PC-9 (cell line): ENCODE measurements around the gene WDFY1. TPM values are rescaled to one million over a fixed set of nuclear protein-coding genes. Genes with fewer than 3 reads are reported as not detected.

Experiments
- BruUV-seq: library from RNA; stranded (reverse); fragments of 400-500 nt; replicated peaks from 2 replicates; lab custom pipeline; 2021; lab: Mats Ljungman, UMichigan
- CTCF ChIA-PET: fragments of 300-600 bp; sonication (Branson Sonifier 250); formaldehyde crosslinking; loops from one replicate; lab custom pipeline; 2022; ENCODE audit warnings: antibody characterized with exemption; lab: Charles Lee
- POLR2A ChIA-PET: fragments of 300-600 bp; sonication (Branson Sonifier 250); formaldehyde crosslinking; loops from one replicate; lab custom pipeline; 2022; ENCODE audit warnings: antibody characterized with exemption; ENCODE audit not compliant: unreplicated experiment; lab: Charles Lee
- DNase-seq, 2 experiments: peaks; one replicate each; pipeline versions ENCODE4 v3.0.0 to v3.0.0-alpha.2; 2015 to 2022; ENCODE audit warnings: mixed read lengths in 1 of 2
- H2AFZ ChIP-seq: fragments of 200-600 bp; sonication (generic); 2 replicates; pipeline ENCODE4 v1.8.1; 2017; ENCODE audit warnings: antibody characterized with exemption
- H3F3A ChIP-seq: fragments of 200-600 bp; sonication (generic); 2 replicates; pipeline ENCODE4 v1.8.1; 2017; ENCODE audit warnings: antibody characterized with exemption, mild to moderate bottlenecking, low read depth; ENCODE audit not compliant: insufficient read depth
- H3K27ac ChIP-seq: fragments of 200-600 bp; sonication (generic); 2 replicates; pipeline ENCODE4 v1.6.1; 2016; ENCODE audit warnings: mixed run types
- H3K27me3 ChIP-seq: fragments of 200-600 bp; sonication (generic); 2 replicates; pipeline ENCODE4 v1.6.1; 2016; ENCODE audit warnings: low read depth, mixed run types; ENCODE audit not compliant: insufficient read depth
- H3K36me3 ChIP-seq: fragments of 200-600 bp; sonication (generic); 2 replicates; pipeline ENCODE4 v1.6.1; 2016; ENCODE audit warnings: low read depth, mixed run types
- H3K4me1 ChIP-seq: fragments of 200-600 bp; sonication (generic); replicated peaks from 2 replicates; pipeline ENCODE4 v1.6.1; 2016; ENCODE audit warnings: mixed run types; ENCODE audit not compliant: insufficient read depth
- H3K4me2 ChIP-seq: fragments of 200-600 bp; sonication (generic); 2 replicates; pipeline ENCODE4 v1.6.1; 2017; ENCODE audit warnings: mixed run types
- H3K4me3 ChIP-seq: fragments of 200-600 bp; sonication (generic); 2 replicates; pipeline ENCODE4 v1.6.1; 2016; ENCODE audit warnings: mixed run types
- H3K79me2 ChIP-seq: fragments of 200-600 bp; sonication (generic); 2 replicates; pipeline ENCODE4 v1.6.1; 2017; ENCODE audit warnings: low read depth, mixed run types
- H3K9me2 ChIP-seq: fragments of 200-600 bp; sonication (generic); 2 replicates; pipeline ENCODE4 v1.8.1; 2017; ENCODE audit warnings: mild to moderate bottlenecking; ENCODE audit not compliant: insufficient read depth
- H3K9me3 ChIP-seq: fragments of 200-600 bp; sonication (generic); 2 replicates; pipeline ENCODE4 v1.8.1; 2016; ENCODE audit warnings: low read depth; ENCODE audit not compliant: insufficient read depth
- H4K20me1 ChIP-seq: fragments of 200-600 bp; sonication (generic); 2 replicates; pipeline ENCODE4 v1.8.1; 2017; ENCODE audit not compliant: insufficient read depth
- CTCF ChIP-seq: fragments of 200-600 bp; sonication (generic); conservative IDR thresholded peaks from 2 replicates; pipeline ENCODE4 v1.6.1; 2017; ENCODE audit warnings: mixed run types, antibody characterized with exemption, mild to moderate bottlenecking, moderate library complexity
- EZH2 ChIP-seq: fragments of 200-600 bp; sonication (generic); IDR thresholded peaks from 2 replicates; pipeline ENCODE4 v1.8.0; 2017; ENCODE audit warnings: antibody characterized with exemption, low read depth
- intact Hi-C: fragments of 100-400 bp; cut with micrococcal nuclease; formaldehyde crosslinking; loops from one replicate; pipeline ENCODE4 v1.10.0; 2022; ENCODE audit not compliant: unreplicated experiment
- total RNA-seq: library from RNA; stranded (reverse); gene quantifications from 2 replicates; pipeline ENCODE4 v1.2.3, GENCODE V29; 2021

The WDFY1 gene
- total RNA-seq, 1 experiment from 2014 or later = 81.9 TPM

GRCh38 chr2:223865124-223865523, 80.0 kb downstream of the WDFY1 start:
- Histone ChIP-seq H4K20me1 (no peaks in the 10 kb centered on the region), H3K36me3 (no peaks in the 10 kb centered on the region), H3F3A (peaks cover 28% of the 10 kb centered on the region), H3K27me3 (no peaks in the 10 kb centered on the region), H3K27ac (no peak overlapping the region), H3K4me1 (peaks cover 38% of the 10 kb centered on the region), H3K4me3 (no peak overlapping the region), H3K79me2 (no peaks in the 10 kb centered on the region), H2AFZ (no peak overlapping the region), H3K4me2 (no peak overlapping the region), H3K9me2 (no peaks in the 10 kb centered on the region), H3K9me3 (no peaks in the 10 kb centered on the region)
- no peak for TF ChIP-seq EZH2
- no peak for TF ChIP-seq CTCF
- DNase-seq = no peak
- BruUV-seq = no TSS peak
- POLR2A ChIA-PET = no interaction called here
- CTCF ChIA-PET = no interaction called here
- intact Hi-C loops = loop anchor here (10.0 kb wide), 1 partner anchor 320 kb away; no protein-coding TSS in a partner anchor

GRCh38 chr2:223863491-223863890, 81.6 kb downstream of the WDFY1 start:
- intact Hi-C loops = loop anchor here (5.0 to 10.0 kb wide), 2 partner anchors 186 to 319 kb away; no protein-coding TSS in a partner anchor
- Histone ChIP-seq H3K79me2 (no peaks in the 10 kb centered on the region), H4K20me1 (no peaks in the 10 kb centered on the region), H2AFZ (no peak overlapping the region), H3K4me1 (peaks cover 45% of the 10 kb centered on the region), H3K9me3 (no peaks in the 10 kb centered on the region), H3K4me3 (no peak overlapping the region), H3K27ac (no peak overlapping the region), H3K27me3 (no peaks in the 10 kb centered on the region), H3K9me2 (no peaks in the 10 kb centered on the region), H3F3A (peaks cover 31% of the 10 kb centered on the region), H3K4me2 (no peak overlapping the region), H3K36me3 (no peaks in the 10 kb centered on the region)
- POLR2A ChIA-PET = no interaction called here
- no peak for TF ChIP-seq CTCF
- no peak for TF ChIP-seq EZH2
- CTCF ChIA-PET = interaction anchor here (0.7 to 0.8 kb wide), 2 partner anchors 25 to 546 kb away, joined by 3 to 4 read pairs; no protein-coding TSS in a partner anchor
- no TSS peak for BruUV-seq
- DNase-seq = peak in 1 of 2 experiments; percentile 21

- Histone ChIP-seq H3F3A (peaks cover 38% of the 10 kb centered on the region), H3K9me3 (no peaks in the 10 kb centered on the region), H3K79me2 (no peaks in the 10 kb centered on the region), H3K27ac (peak overlapping the region; percentile 85), H3K4me3 (no peak overlapping the region; the same call in 1 of the 2 replicates), H3K36me3 (no peaks in the 10 kb centered on the region), H3K4me1 (peaks cover 51% of the 10 kb centered on the region), H3K27me3 (no peaks in the 10 kb centered on the region), H3K9me2 (no peaks in the 10 kb centered on the region), H3K4me2 (peak overlapping the region; percentile 52), H2AFZ (no peak overlapping the region), H4K20me1 (no peaks in the 10 kb centered on the region)
- CTCF ChIA-PET = interaction anchor here (0.5 to 1.2 kb wide), 8 partner anchors 13 to 915 kb away, joined by 3 to 9 read pairs (median 3); no protein-coding TSS in a partner anchor
- BruUV-seq = TSS peak; percentile 37
- POLR2A ChIA-PET = interaction anchor here (0.5 to 0.9 kb wide), 11 partner anchors 14 to 1876 kb away, joined by 3 to 9 read pairs (median 4); no protein-coding TSS in a partner anchor
- TF ChIP-seq CTCF (peak; percentile 67), EZH2 (no peak)
- intact Hi-C loops = loop anchor here (1.0 to 10.0 kb wide), 11 partner anchors 15 to 888 kb away; partner anchors contain the start of genes AP1S3 and MRPL44
- peak; percentile 92 to 98 for DNase-seq
Measured at GRCh38 chr2:223860809-223861738, 84.1 kb downstream of the WDFY1 start.
